AG04450 (cell line): ENCODE data around the gene NEDD4. TPM values are rescaled to one million over a fixed set of nuclear protein-coding genes. Genes with fewer than 3 reads are reported as not detected.

Experiments
- CTCF ChIA-PET: fragments of 300-600, 350-600 bp; formaldehyde crosslinking; extraction: SDS; loops from one replicate; lab custom pipeline; 2022; ENCODE audit warnings: antibody characterized with exemption, inconsistent platforms; lab: Charles Lee
- POLR2A ChIA-PET: fragments of 350-600 bp; formaldehyde crosslinking; extraction: SDS; loops from one replicate; lab custom pipeline; 2021; ENCODE audit warnings: antibody characterized with exemption, inconsistent platforms; lab: Yijun Ruan, JAX
- DNase-seq: peaks from one replicate; pipeline ENCODE4 v3.0.0-alpha.2; 2011; ENCODE audit warnings: low read depth, low spot score
- H3K27ac ChIP-seq: one replicate; pipeline ENCODE4 v1.5.1; 2012; ENCODE audit warnings: low read depth, low read length, control low read depth
- H3K27me3 ChIP-seq: one replicate; pipeline ENCODE4 v1.6.0; 2012; ENCODE audit warnings: low read length; ENCODE audit not compliant: control insufficient read depth, insufficient read depth
- H3K4me3 ChIP-seq: 2 replicates; pipeline ENCODE4 v1.5.1; 2011; ENCODE audit warnings: mild to moderate bottlenecking, low read depth, low read length, control low read depth
- H3K9me3 ChIP-seq: 2 replicates; pipeline ENCODE4 v1.5.1; 2012; ENCODE audit warnings: low read length; ENCODE audit not compliant: control insufficient read depth, insufficient read depth
- CTCF ChIP-seq: IDR thresholded peaks from 2 replicates; pipeline ENCODE4 v1.5.1; 2011; ENCODE audit warnings: low read depth, low read length, control low read depth, inconsistent platforms
- polyA plus RNA-seq: library from polyadenylated mRNA; depleted of rRNA; stranded (reverse); fragments of >200 nt; gene quantifications from 2 replicates; pipeline ENCODE4 v1.2.3, GENCODE V29; 2011

NEDD4 gene
- polyA plus RNA-seq, 1 experiment = 57.8 TPM

- no peak overlapping the region for H3K27ac ChIP-seq
- DNase-seq = no peak
- CTCF ChIA-PET = no interaction called here
- no peaks in the 10 kb centered on the region; the same call in 1 of the 2 replicates for H3K9me3 ChIP-seq
- no peaks in the 10 kb centered on the region for H3K27me3 ChIP-seq
- TF ChIP-seq CTCF = no peak
- no peak overlapping the region for H3K4me3 ChIP-seq
- POLR2A ChIA-PET = no interaction called here
Observed at GRCh38 chr15:56019819-56020486, 26.5 kb upstream of the NEDD4 start.

GRCh38 chr15:56019060-56019793, 25.8 kb upstream of the NEDD4 start:
- Histone ChIP-seq H3K9me3 (peaks cover 4% of the 10 kb centered on the region), H3K4me3 (no peak overlapping the region), H3K27ac (no peak overlapping the region), H3K27me3 (no peaks in the 10 kb centered on the region)
- no peak for DNase-seq
- TF ChIP-seq CTCF = no peak
- ChIA-PET CTCF (interaction anchor here (1.6 to 1.8 kb wide), 2 partner anchors 25 to 33 kb away, joined by 4 to 7 read pairs; no protein-coding TSS in a partner anchor), POLR2A (no interaction called here)

- Histone ChIP-seq H3K27me3 (no peaks in the 10 kb centered on the region), H3K27ac (no peak overlapping the region), H3K9me3 (peaks cover 4% of the 10 kb centered on the region), H3K4me3 (no peak overlapping the region)
- ChIA-PET CTCF (interaction anchor here (1.4 to 1.8 kb wide), 4 partner anchors 12 to 34 kb away, joined by 3 to 7 read pairs (median 4); no protein-coding TSS in a partner anchor), POLR2A (no interaction called here)
- no peak for DNase-seq
- TF ChIP-seq CTCF = no peak; the same call in 1 of the 2 replicates
Observed at GRCh38 chr15:56017920-56018319, 24.5 kb upstream of the NEDD4 start.

- no peaks in the 10 kb centered on the region for H3K27me3 ChIP-seq
- no peak for TF ChIP-seq CTCF
- DNase-seq = no peak
- H3K27ac ChIP-seq = no peak overlapping the region
- H3K9me3 ChIP-seq = peaks cover 4% of the 10 kb centered on the region
- ChIA-PET CTCF (interaction anchor here (1.4 to 1.8 kb wide), 4 partner anchors 13 to 34 kb away, joined by 3 to 7 read pairs (median 4); no protein-coding TSS in a partner anchor), POLR2A (no interaction called here)
- H3K4me3 ChIP-seq = no peak overlapping the region
Observed at GRCh38 chr15:56017511-56017910, 24.1 kb upstream of the NEDD4 start.

GRCh38 chr15:56016281-56016680, 22.9 kb upstream of the NEDD4 start:
- TF ChIP-seq CTCF = no peak
- no peak overlapping the region for H3K4me3 ChIP-seq
- H3K9me3 ChIP-seq = peaks cover 4% of the 10 kb centered on the region
- H3K27me3 ChIP-seq = no peaks in the 10 kb centered on the region
- DNase-seq = no peak
- CTCF ChIA-PET = no interaction called here
- POLR2A ChIA-PET = no interaction called here
- H3K27ac ChIP-seq = no peak overlapping the region
